HUES48 (cell line): ENCODE results near the gene FOXL2.

Experiments used
- H3K27ac ChIP-seq: one replicate; pipeline ENCODE4 v1.7.0; 2013; ENCODE audit warnings: low read depth, low read length, inconsistent platforms
- H3K27me3 ChIP-seq: 2 replicates; pipeline ENCODE4 v1.6.1; 2013; ENCODE audit warnings: mild to moderate bottlenecking, low read length; ENCODE audit not compliant: control insufficient read depth, insufficient read depth
- H3K36me3 ChIP-seq: 2 replicates; pipeline ENCODE4 v1.6.1; 2013; ENCODE audit warnings: low read length; ENCODE audit not compliant: control insufficient read depth, insufficient read depth
- H3K4me1 ChIP-seq: 2 replicates; pipeline ENCODE4 v1.6.1; 2013; ENCODE audit warnings: mild to moderate bottlenecking, low read length; ENCODE audit not compliant: control insufficient read depth, insufficient read depth
- H3K4me3 ChIP-seq: 2 replicates; pipeline ENCODE4 v1.5.1; 2013; ENCODE audit warnings: mild to moderate bottlenecking, low read depth, low read length
- H3K9ac ChIP-seq: 2 replicates; pipeline ENCODE4 v1.6.1; 2013; ENCODE audit warnings: mild to moderate bottlenecking, low read depth, low read length, moderate library complexity
- H3K9me3 ChIP-seq: 2 replicates; pipeline ENCODE4 v1.6.1; 2013; ENCODE audit warnings: low read length; ENCODE audit not compliant: control insufficient read depth, insufficient read depth

FOXL2 gene

DNA sequence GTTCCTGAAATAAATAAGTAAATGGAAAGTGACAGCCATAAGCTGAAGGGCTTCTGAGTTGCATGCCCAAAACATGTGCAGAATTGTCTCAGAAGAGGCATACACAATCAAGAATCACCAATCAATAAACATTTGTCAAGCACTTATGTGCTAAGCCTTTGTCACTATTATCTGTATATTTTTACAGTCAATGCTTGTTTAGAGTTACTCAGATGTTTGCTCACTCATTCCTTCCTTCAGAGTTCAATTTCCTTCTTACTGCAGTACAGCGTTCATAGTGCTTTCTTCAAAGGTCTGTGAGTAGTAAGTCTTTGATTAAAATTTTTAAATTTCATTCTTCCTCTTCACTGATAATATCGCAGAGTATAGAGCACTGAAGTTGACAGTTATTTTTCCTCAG is 17.3 kb upstream of the FOXL2 start:
- Histone ChIP-seq H3K4me1 (no peaks in the 10 kb centered on the region), H3K9me3 (no peaks in the 10 kb centered on the region), H3K4me3 (no peak overlapping the region), H3K27ac (no peak overlapping the region), H3K36me3 (no peaks in the 10 kb centered on the region), H3K27me3 (peaks cover 4% of the 10 kb centered on the region; the same call in 1 of the 2 replicates), H3K9ac (no peak overlapping the region)

GRCh38 chr3:138962854-138963560 is 16.1 kb upstream of the FOXL2 start:
- Histone ChIP-seq H3K9ac (no peak overlapping the region), H3K9me3 (no peaks in the 10 kb centered on the region), H3K4me1 (no peaks in the 10 kb centered on the region), H3K4me3 (no peak overlapping the region), H3K27me3 (peaks cover 4% of the 10 kb centered on the region; the same call in 1 of the 2 replicates), H3K36me3 (no peaks in the 10 kb centered on the region), H3K27ac (no peak overlapping the region)

- Histone ChIP-seq H3K36me3 (no peaks in the 10 kb centered on the region), H3K9ac (no peak overlapping the region)
These were observed 13.5 kb upstream of the FOXL2 start for GRCh38 chr3:138960417-138960852.

DNA sequence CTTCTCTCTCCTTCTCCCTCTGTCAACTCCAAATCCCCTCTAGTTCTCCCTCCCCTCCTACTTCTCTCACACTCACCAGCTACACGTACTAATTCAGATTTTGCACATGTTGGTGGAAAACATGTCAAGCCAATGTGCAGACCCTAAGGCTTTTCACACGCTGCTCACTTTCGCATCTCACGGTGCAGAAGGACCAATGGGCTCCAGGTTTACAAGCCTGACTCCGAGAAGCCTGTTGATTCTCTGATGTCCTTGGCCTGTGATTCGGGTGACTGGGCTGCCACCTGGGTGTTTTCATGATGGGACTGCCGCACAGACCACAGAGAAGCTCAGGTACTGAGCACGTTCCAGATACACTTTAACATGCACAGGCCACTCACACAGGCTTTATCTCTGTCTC is 3.8 kb upstream of the FOXL2 start:
- Histone ChIP-seq H3K27ac (no peak overlapping the region), H3K27me3 (peaks cover 92% of the 10 kb centered on the region), H3K9me3 (no peaks in the 10 kb centered on the region), H3K9ac (0 out of 2 replicates have a peak overlapping the region, but pooled peaks have one; percentile 53), H3K4me3 (peak overlapping the region; percentile 58), H3K4me1 (peaks cover 28% of the 10 kb centered on the region), H3K36me3 (no peaks in the 10 kb centered on the region)

More at GRCh38 chr3:138960417-138960852, 13.5 kb upstream of the FOXL2 start:
- Histone ChIP-seq H3K9me3 (no peaks in the 10 kb centered on the region), H3K4me1 (no peaks in the 10 kb centered on the region), H3K4me3 (no peak overlapping the region), H3K27ac (no peak overlapping the region), H3K27me3 (peaks cover 10% of the 10 kb centered on the region)

- H3K27ac ChIP-seq = no peak overlapping the region
- peak overlapping the region; percentile 53 for H3K9ac ChIP-seq
- no peaks in the 10 kb centered on the region for H3K36me3 ChIP-seq
- H3K4me1 ChIP-seq = peaks cover 28% of the 10 kb centered on the region
- no peaks in the 10 kb centered on the region for H3K9me3 ChIP-seq
- peaks cover 92% of the 10 kb centered on the region for H3K27me3 ChIP-seq
- H3K4me3 ChIP-seq = peak overlapping the region; percentile 58
These were observed 3.2 kb upstream of the FOXL2 start for GRCh38 chr3:138950006-138950644.

DNA sequence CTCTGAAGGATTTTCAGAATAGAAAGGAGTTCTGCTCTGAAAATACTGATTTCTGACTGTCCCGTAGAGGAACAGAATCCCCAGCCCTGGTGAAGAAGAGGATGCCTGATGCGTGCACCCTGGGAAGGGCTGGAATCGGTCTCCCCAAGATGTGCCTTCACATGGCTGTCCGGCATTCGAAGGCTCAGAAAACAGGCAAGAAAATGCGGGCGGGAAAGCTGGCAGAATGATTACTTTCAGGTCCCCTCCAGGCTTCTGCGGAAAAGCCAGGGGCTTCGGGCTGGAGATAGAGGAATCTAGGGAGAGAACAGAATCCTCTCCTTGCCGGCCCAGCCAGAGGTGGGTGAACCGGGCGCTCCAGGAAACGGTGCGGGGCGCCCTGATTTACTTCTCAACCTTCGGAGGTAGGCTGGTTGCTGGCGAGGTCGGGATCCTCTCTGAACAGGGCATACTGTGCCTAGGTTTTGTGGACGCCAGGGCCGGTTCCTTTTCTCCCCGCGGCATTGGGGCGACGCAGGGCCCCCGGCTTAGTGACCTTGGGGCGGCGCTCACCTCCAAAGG is 2.6 kb upstream of the FOXL2 start:
- Histone ChIP-seq H3K36me3 (no peaks in the 10 kb centered on the region), H3K9me3 (no peaks in the 10 kb centered on the region), H3K9ac (peak overlapping the region; percentile 53), H3K4me1 (peaks cover 29% of the 10 kb centered on the region), H3K4me3 (peak overlapping the region; percentile 58), H3K27ac (no peak overlapping the region), H3K27me3 (peaks cover 92% of the 10 kb centered on the region)

DNA sequence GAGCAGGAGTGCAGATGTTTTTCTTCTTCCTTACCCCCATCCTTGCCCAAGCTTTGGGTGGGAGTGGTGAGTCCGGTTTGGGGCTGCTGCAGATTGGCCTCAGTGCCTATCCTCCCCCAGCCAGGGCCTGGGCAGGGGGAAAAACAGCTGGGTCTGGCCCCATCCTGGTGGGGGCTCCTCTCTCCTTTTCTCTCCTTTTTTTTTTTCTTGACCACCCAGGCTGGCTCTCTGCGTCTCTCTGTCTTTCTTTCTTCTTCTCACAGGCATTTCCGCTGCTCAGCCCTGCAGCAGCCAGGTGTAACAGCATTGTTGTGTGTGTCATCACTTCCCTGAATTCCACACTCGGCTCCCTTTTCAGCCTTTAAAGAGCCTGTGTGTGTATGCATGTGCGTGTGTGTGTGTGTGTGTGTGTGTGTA is 2.1 kb upstream of the FOXL2 start:
- peaks cover 34% of the 10 kb centered on the region for H3K4me1 ChIP-seq
- H3K36me3 ChIP-seq = no peaks in the 10 kb centered on the region
- peaks cover 96% of the 10 kb centered on the region for H3K27me3 ChIP-seq
- no peak overlapping the region for H3K9ac ChIP-seq
- H3K27ac ChIP-seq = peak overlapping the region; percentile 65
- peak overlapping the region; percentile 58 for H3K4me3 ChIP-seq
- no peaks in the 10 kb centered on the region for H3K9me3 ChIP-seq

- Histone ChIP-seq H3K27me3 (peaks cover 96% of the 10 kb centered on the region), H3K27ac (peak overlapping the region; percentile 65), H3K4me1 (peaks cover 39% of the 10 kb centered on the region), H3K9ac (no peak overlapping the region), H3K9me3 (no peaks in the 10 kb centered on the region), H3K4me3 (peak overlapping the region; percentile 58), H3K36me3 (no peaks in the 10 kb centered on the region)
These were observed 1.5 kb upstream of the FOXL2 start for GRCh38 chr3:138948371-138949001.

GRCh38 chr3:138947495-138948121 is 671 bp upstream of the FOXL2 start:
- Histone ChIP-seq H3K36me3 (no peaks in the 10 kb centered on the region), H3K9me3 (no peaks in the 10 kb centered on the region), H3K27ac (no peak overlapping the region), H3K4me1 (peaks cover 41% of the 10 kb centered on the region), H3K27me3 (peaks cover 100% of the 10 kb centered on the region), H3K4me3 (peak overlapping the region; percentile 60), H3K9ac (no peak overlapping the region)

GRCh38 chr3:138945709-138946662 is 951 bp downstream of the FOXL2 start:
- Histone ChIP-seq H3K27me3 (peaks cover 100% of the 10 kb centered on the region), H3K4me3 (peak overlapping the region; percentile 60), H3K36me3 (no peaks in the 10 kb centered on the region), H3K9ac (peak overlapping the region; percentile 12; the same call in 1 of the 2 replicates), H3K27ac (no peak overlapping the region), H3K4me1 (peaks cover 41% of the 10 kb centered on the region), H3K9me3 (no peaks in the 10 kb centered on the region)
